Inflammatory macrophage treated with lipopolysaccharide for 1 hour (primary cell): ENCODE measurements around the gene COL4A6.

Experiments used
- DNase-seq, 2 donors: peaks; one replicate each; pipeline ENCODE4 v3.0.0-alpha.2; 2020 to 2022

COL4A6 gene

GRCh38 chrX:108203540-108203939 is 234.7 kb downstream of the COL4A6 start:
- DNase-seq, result no peak

- DNase-seq, result peak in 1 of 2 donors; percentile 30
Observed at GRCh38 chrX:108199691-108200090, 238.5 kb downstream of the COL4A6 start.

GRCh38 chrX:108199041-108199440 is 239.2 kb downstream of the COL4A6 start:
- DNase-seq, result no peak

GRCh38 chrX:108198420-108198819 is 239.8 kb downstream of the COL4A6 start:
- DNase-seq, result no peak

- no peak for DNase-seq
Observed at GRCh38 chrX:108186811-108187210, 251.4 kb downstream of the COL4A6 start.

GRCh38 chrX:108178143-108178498 is 260.1 kb downstream of the COL4A6 start:
- DNase-seq, result no peak

GRCh38 chrX:108177351-108178142 is 260.7 kb downstream of the COL4A6 start:
- DNase-seq, result no peak

- no peak for DNase-seq
Observed at GRCh38 chrX:108173874-108174273, 264.3 kb downstream of the COL4A6 start.

- no peak for DNase-seq
Observed at GRCh38 chrX:108171671-108172070, 266.6 kb downstream of the COL4A6 start.

- DNase-seq, result no peak
Observed at GRCh38 chrX:108169768-108170167, 268.5 kb downstream of the COL4A6 start.

GRCh38 chrX:108168961-108169740 is 269.1 kb downstream of the COL4A6 start:
- no peak for DNase-seq

GRCh38 chrX:108167211-108167872 is 270.9 kb downstream of the COL4A6 start:
- no peak for DNase-seq

- DNase-seq, result no peak
Observed at GRCh38 chrX:108165383-108166111, 272.7 kb downstream of the COL4A6 start.

- DNase-seq, result no peak
Observed at GRCh38 chrX:108163333-108164082, 274.7 kb downstream of the COL4A6 start.

- DNase-seq, result no peak
Observed at GRCh38 chrX:108162265-108162664, 276.0 kb downstream of the COL4A6 start.

GRCh38 chrX:108160309-108160708 is 277.9 kb downstream of the COL4A6 start:
- no peak for DNase-seq

- DNase-seq, result no peak
Observed at GRCh38 chrX:108159028-108159670, 279.1 kb downstream of the COL4A6 start.

- DNase-seq, result no peak
Observed at GRCh38 chrX:108157628-108158027, 280.6 kb downstream of the COL4A6 start.

- DNase-seq, result no peak
Observed at GRCh38 chrX:108156934-108157466, 281.2 kb downstream of the COL4A6 start.

GRCh38 chrX:108156082-108156481 is 282.1 kb downstream of the COL4A6 start:
- no peak for DNase-seq

GRCh38 chrX:108148524-108148923 is 289.7 kb downstream of the COL4A6 start:
- DNase-seq, result no peak
